GM12878 (cell line): ENCODE results near the gene DENND10. TPM values are rescaled to one million over a fixed set of nuclear protein-coding genes. Genes with fewer than 3 reads are reported as not detected.

Source experiments
- ATAC-seq: fragments of 200-7000 bp; cut with Tn5 transposase; 3 replicates; pipeline ENCODE4 v1.9.1; 2020; ENCODE audit warnings: mild to moderate bottlenecking, moderate library complexity
- BruUV-seq: library from RNA; stranded (reverse); fragments of 400-500 nt; replicated peaks from 2 replicates; lab custom pipeline; 2021; lab: Mats Ljungman, UMichigan
- CTCF ChIA-PET: fragments of 300-600 bp; sonication (Branson Sonifier 250); formaldehyde crosslinking; extraction: SDS; loops from one replicate; lab custom pipeline; 2021; ENCODE audit warnings: inconsistent platforms; lab: Yijun Ruan, JAX
- POLR2A ChIA-PET: fragments of 350-600 bp; formaldehyde crosslinking; extraction: SDS; loops from one replicate; lab custom pipeline; 2021; ENCODE audit warnings: inconsistent platforms; lab: Charles Lee
- RAD21 ChIA-PET: fragments of 300-600 bp; sonication (Branson Sonifier 250); formaldehyde crosslinking; loops from one replicate; lab custom pipeline; 2023; ENCODE audit warnings: antibody characterized with exemption; ENCODE audit not compliant: unreplicated experiment; lab: Charles Lee
- SMC1A ChIA-PET: fragments of 300-600 bp; sonication (Branson Sonifier 250); formaldehyde crosslinking; loops from one replicate; lab custom pipeline; 2023; ENCODE audit not compliant: unreplicated experiment, uncharacterized antibody; lab: Charles Lee
- DNase-seq: peaks from one replicate; pipeline ENCODE4 v3.0.0-alpha.2; 2011; ENCODE audit warnings: low read depth, low spot score
- FAIRE-seq: peaks from 3 replicates; lab custom pipeline; 2011; peaks lifted over from hg19 to GRCh38; lab: Jason Lieb, UNC
- H2AFZ ChIP-seq: 2 replicates; pipeline ENCODE4 v1.6.0; 2011; ENCODE audit warnings: low read depth, low read length, control low read depth; ENCODE audit not compliant: control insufficient read depth
- H3K27ac ChIP-seq: 2 replicates; pipeline ENCODE4 v1.5.1; 2011; ENCODE audit warnings: control low read depth; ENCODE audit not compliant: control insufficient read depth, insufficient read depth
- H3K27me3 ChIP-seq, 2 experiments: replicated peaks in 1 of 2; 2 replicates each; pipeline versions ENCODE4 v1.6.0 to v1.6.1; 2011; ENCODE audit warnings: low read length in 1 of 2; ENCODE audit not compliant: control insufficient read depth in 2 of 2, insufficient read depth in 2 of 2
- H3K36me3 ChIP-seq, 2 experiments: 2 replicates each; pipeline ENCODE4 v1.5.1; 2011; ENCODE audit warnings: low read length in 1 of 2; ENCODE audit not compliant: control insufficient read depth in 2 of 2, insufficient read depth in 2 of 2
- H3K4me1 ChIP-seq: 2 replicates; pipeline ENCODE4 v1.6.1; 2011; ENCODE audit warnings: mild to moderate bottlenecking, low read length, moderate library complexity, mixed read lengths; ENCODE audit not compliant: control insufficient read depth, insufficient read depth
- H3K4me2 ChIP-seq: 2 replicates; pipeline ENCODE4 v1.6.0; 2011; ENCODE audit warnings: control low read depth; ENCODE audit not compliant: control insufficient read depth, insufficient read depth
- H3K4me3 ChIP-seq: fragments of 200-600 bp; sonication (generic); 2 replicates; pipeline ENCODE4 v1.5.1; 2016
- H3K79me2 ChIP-seq: 2 replicates; pipeline ENCODE4 v1.6.0; 2011; ENCODE audit warnings: low read length; ENCODE audit not compliant: control insufficient read depth, insufficient read depth
- H3K9ac ChIP-seq: 2 replicates; pipeline ENCODE4 v1.8.0; 2011; ENCODE audit warnings: low read length, control low read depth, mixed read lengths; ENCODE audit not compliant: control insufficient read depth, insufficient read depth
- H3K9me3 ChIP-seq: replicated peaks from 3 replicates; pipeline ENCODE4 v1.5.1; 2011; ENCODE audit warnings: mild to moderate bottlenecking, low read length; ENCODE audit not compliant: control insufficient read depth, insufficient read depth
- H4K20me1 ChIP-seq: 2 replicates; pipeline ENCODE4 v1.6.0; 2011; ENCODE audit not compliant: control insufficient read depth, insufficient read depth
- E2F8 ChIP-seq: fragments of 450-650 bp; IDR thresholded peaks from 2 replicates; pipeline ENCODE4 v1.6.1; 2018; ENCODE audit warnings: mild to moderate bottlenecking, low read depth, moderate library complexity; ENCODE audit not compliant: partially characterized antibody
- STAT3 ChIP-seq: IDR thresholded peaks from 2 replicates; pipeline ENCODE4 v1.6.1; 2011; ENCODE audit warnings: low read depth, low read length, improper control_type of control experiment
- WGBS: methylation state at CpG from one replicate; pipeline ENCODE4 v1.1.6; 2016; ENCODE audit warnings: low lambda C conversion rate; ENCODE audit not compliant: insufficient replicate concordance, insufficient coverage; ENCODE audit errors: missing lambda C conversion rate; 5-methylcytosine and 5-hydroxymethylcytosine counted together
- in situ Hi-C: fragments of 300-500 bp; cut with MboI; formaldehyde crosslinking; loops from 9 replicates; pipeline ENCODE4 v1.14.3; 2018; ENCODE audit warnings: mixed read lengths
- intact Hi-C: fragments of 100-400 bp; cut with micrococcal nuclease; formaldehyde crosslinking; loops from one replicate; pipeline ENCODE4 v1.14.2; 2022; ENCODE audit not compliant: unreplicated experiment
- polyA plus RNA-seq, 11 experiments: library from polyadenylated mRNA; depleted of rRNA in 4 of 11; unstranded in 6 of 11; stranded (reverse) in 5 of 11; fragments of >200 nt; fragmentation: Nextera tagmentation in 4 of 11; fragmentation: Illumina TruSeq in 1 of 11; extraction: Ambion mirVana in 4 of 11; extraction: Trizol in 1 of 11; gene quantifications; 1 replicate in 1 of 11; 2 replicates in 10 of 11; pipeline versions ENCODE4 v1.2.1 to v1.2.3, GENCODE V29; 2011 to 2016; ENCODE audit warnings: inconsistent platforms in 2 of 11, missing spikeins in 2 of 11, low read depth in 1 of 11
- total RNA-seq, 4 experiments: library from RNA; depleted of rRNA in 3 of 4; stranded (reverse); fragments of >200 nt in 3 of 4; fragmentation: Illumina TruSeq in 1 of 4; extraction: Trizol in 1 of 4; gene quantifications; 2 replicates each; pipeline versions ENCODE4 v1.2.1 to v1.2.3, GENCODE V29; 2013 to 2021

Gene DENND10
- total and polyA plus RNA-seq, 10 of the 15 experiments (the other 5 are each of a cell fraction or from before 2014, with no cell fraction given): 21.5 to 39.8 (median 26.2) TPM

GRCh38 chr10:119061926-119062325, 42.0 kb upstream of the DENND10 start:
- Histone ChIP-seq H4K20me1 (peaks cover 2% of the 10 kb centered on the region; the same call in 1 of the 2 replicates), H3K36me3 (peaks cover 18 to 63% of the 10 kb centered on the region in 2 experiments), H3K9ac (no peak overlapping the region), H3K79me2 (peaks cover 22% of the 10 kb centered on the region), H3K4me3 (no peak overlapping the region), H3K9me3 (no peaks in the 10 kb centered on the region), H3K4me1 (peaks cover 7% of the 10 kb centered on the region; the same call in 1 of the 2 replicates), H3K27me3 (no peaks in the 10 kb centered on the region), H2AFZ (no peak overlapping the region), H3K4me2 (peak overlapping the region; percentile 11), H3K27ac (no peak overlapping the region)
- WGBS: 74% methylated on average over 2 of the region's 2 CpGs
- no peak for DNase-seq
- TF ChIP-seq STAT3: no peak
- TF ChIP-seq E2F8: no peak
- BruUV-seq: no TSS peak
- POLR2A ChIA-PET: no interaction called here
- RAD21 ChIA-PET: interaction anchor here (2.1 kb wide), 1 partner anchor 137 kb away, joined by 5 read pairs; no protein-coding TSS in a partner anchor
- CTCF ChIA-PET: interaction anchor here (0.5 kb wide), 1 partner anchor 744 kb away, joined by 3 read pairs; no protein-coding TSS in a partner anchor
- SMC1A ChIA-PET: interaction anchor here (0.9 to 1.7 kb wide), 3 partner anchors 8 to 103 kb away, joined by 3 to 4 read pairs (median 3); no protein-coding TSS in a partner anchor
- peak; percentile 72 for FAIRE-seq
- peak; percentile 14 for ATAC-seq
- in situ Hi-C loops: no loop called here
- intact Hi-C loops: no loop called here
